ENCODE results near the gene ITPRIPL2.

The ITPRIPL2 gene

DNA sequence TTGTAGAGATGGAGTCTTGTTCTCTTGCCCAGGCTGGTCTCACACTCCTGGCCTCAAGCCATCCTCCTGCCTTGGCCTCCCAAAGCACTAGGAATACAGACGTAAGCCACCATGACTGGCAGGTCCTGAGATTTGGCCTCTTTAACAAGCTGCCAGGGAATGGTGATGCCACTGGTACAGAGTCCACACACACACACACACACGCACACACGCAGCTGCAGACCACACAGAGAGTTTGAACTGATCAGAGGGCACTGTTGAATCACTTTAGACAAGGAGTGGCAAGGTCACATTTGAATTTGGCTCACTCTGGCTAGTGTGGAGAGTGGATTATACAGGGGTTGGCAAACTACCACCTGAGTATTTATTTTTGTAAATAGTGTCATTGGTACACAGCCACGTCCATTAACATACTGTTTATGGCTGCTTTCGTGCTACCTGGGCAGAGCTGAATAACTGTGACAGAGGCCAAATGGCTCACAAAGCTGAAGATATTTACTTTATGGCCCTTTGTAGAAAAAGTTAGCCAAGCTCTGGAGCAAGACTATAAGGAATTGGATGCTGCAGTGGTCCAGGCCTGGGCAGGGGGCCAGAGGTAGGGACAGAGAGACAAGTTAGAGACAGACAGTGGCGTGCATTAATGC is 9.9 kb downstream of the ITPRIPL2 start:
- no peak for DNase-seq

DNA sequence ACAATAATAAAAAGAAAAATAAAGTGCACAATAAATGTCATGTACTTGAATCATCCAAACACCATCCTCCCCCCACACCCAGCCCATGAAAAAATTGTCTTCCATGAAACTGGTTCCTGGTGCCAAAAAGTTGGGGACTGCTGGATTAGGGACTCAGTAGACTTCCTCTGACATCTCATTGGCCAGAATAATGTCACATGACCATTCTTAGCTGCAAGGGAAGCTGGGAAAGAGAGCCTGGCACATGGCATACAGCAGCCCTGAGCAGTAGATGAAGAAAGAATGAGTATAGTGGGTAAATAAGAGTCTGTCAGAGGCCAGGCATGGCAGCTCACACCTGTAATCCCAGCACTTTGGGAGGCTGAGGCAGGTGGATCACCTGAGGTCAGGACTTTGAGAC is 12.5 kb downstream of the ITPRIPL2 start:
- DNase-seq: no peak

- no peak for DNase-seq
These were observed 13.4 kb downstream of the ITPRIPL2 start for GRCh38 chr16:19127205-19127604.

- DNase-seq: no peak
These were observed 13.9 kb downstream of the ITPRIPL2 start for GRCh38 chr16:19127674-19128131.

DNA sequence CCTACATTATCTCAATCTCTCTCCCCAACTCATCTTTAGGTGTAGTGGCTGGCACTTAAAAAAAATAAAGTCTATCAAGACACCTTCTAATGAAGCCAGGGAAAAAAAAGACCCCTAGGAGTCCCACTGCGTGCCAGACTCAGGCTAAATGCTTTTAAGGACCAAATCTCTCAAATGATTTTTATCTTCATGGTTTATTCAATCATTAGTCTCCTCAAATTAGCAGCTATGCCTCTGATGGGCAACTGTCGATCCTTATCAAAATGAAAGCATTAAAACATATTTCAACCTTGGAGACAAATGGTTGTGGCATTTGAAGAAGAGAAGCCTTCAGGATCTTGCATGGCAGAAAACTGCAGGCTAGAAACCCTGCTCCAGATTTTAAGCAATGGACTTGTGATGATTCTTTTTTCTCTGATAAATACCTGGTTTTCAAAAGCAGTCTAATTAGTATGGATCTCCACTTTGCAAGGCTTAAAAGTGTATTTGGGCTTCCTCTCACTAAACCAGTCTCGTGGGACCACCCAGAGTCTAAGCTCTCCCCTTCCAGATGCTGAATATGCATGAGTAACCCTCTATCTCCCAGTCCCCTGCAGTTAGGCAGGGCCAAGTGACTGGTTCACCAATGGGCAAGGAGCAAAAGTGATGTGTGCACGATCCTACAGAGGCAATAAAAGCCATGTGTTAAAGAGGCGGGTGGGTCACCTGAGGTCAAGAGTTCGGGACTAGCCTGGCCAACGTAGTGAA is 14.9 kb downstream of the ITPRIPL2 start:
- no peak for DNase-seq

GRCh38 chr16:19130385-19130784 is 16.6 kb downstream of the ITPRIPL2 start:
- DNase-seq: no peak

- DNase-seq: no peak
These were observed 17.4 kb downstream of the ITPRIPL2 start for GRCh38 chr16:19130852-19131824.

DNA sequence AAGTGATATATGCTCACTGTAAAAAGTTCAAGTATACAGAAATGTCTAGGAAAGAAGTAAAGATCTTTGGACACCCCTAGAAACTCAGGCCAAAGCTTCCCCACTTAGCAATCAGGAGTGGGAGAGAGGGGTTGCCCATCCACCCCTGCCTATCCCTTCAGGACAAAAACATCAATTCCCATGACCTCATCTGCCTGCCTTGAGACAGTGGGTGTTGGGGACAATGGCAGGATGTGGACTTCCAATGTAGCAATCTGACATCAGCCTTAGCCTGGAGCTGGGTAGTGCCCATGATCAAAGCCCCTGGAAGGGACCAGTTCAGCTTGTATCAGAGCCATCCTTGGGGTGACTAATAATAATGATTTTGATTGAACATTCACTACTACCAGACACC is 18.1 kb downstream of the ITPRIPL2 start:
- no peak for DNase-seq

GRCh38 chr16:19132255-19132654 is 18.5 kb downstream of the ITPRIPL2 start:
- no peak for DNase-seq

DNA sequence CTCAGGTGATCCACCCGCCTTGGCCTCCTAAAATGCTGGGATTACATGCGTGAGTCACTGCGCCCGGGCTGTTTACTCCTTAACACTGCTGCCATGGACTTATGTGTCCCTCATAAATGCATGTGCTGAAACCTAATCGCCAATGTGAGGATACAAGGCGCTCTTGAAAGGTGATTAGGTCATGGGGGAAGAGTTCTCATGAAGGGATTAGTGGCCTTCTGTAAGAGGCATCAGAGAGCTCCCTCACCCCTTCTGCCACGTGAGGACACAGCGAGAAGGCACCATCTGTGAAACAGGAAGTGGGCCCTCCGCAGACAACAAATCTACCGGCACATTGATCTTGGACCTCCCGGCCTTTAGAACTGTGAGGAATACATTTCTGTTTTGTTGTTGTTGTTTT is 19.1 kb downstream of the ITPRIPL2 start:
- no peak for DNase-seq

DNA sequence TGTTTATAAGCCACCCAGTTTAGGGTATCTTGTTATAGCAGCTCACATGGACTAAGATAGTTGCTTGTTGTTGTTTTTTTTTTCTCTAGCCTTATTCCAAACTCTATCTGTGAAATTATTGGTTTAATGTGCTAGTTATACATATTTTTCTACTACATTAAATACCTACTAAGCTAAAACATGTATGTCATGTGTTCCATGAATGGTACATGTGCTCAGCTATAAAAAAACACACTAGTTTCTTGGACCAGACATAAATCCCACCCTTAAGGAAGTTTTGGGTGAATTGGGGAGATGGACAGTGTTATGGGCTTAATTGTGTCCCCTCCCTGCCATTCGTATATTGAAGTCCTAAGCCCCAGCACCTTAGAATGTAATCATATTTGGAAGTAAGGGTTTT is 19.8 kb downstream of the ITPRIPL2 start:
- DNase-seq: no peak

DNA sequence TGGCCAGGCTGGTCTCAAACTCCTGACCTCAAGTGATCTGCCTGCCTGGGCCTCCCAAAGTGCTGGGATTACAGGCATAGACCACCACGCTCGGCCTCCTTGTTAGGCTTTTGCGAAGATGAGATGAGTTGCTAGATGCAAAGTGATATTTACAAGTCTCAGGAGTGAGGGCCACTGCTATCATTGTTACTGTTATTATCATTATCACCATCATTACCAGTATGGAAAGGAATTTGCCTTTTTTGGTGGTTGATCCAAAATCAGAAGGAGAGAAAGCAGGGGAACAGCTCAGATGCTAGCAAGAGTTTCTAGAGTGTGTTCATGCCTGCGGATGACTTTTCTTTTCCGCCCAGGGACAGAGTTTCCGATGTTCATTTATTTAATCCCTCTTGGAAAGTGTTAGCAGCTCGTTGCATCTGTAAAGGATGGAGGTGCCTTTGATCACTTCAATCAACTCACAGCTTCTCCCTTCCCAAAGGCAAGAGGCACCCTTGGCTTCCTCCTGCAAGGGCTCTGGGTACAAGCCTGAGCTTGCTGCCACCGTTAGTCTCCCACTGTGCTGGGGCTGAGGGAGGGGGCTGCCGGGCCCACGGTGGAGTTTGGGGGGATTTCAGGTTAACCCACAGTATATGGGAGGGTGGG is 21.6 kb downstream of the ITPRIPL2 start:
- no peak for DNase-seq

DNA sequence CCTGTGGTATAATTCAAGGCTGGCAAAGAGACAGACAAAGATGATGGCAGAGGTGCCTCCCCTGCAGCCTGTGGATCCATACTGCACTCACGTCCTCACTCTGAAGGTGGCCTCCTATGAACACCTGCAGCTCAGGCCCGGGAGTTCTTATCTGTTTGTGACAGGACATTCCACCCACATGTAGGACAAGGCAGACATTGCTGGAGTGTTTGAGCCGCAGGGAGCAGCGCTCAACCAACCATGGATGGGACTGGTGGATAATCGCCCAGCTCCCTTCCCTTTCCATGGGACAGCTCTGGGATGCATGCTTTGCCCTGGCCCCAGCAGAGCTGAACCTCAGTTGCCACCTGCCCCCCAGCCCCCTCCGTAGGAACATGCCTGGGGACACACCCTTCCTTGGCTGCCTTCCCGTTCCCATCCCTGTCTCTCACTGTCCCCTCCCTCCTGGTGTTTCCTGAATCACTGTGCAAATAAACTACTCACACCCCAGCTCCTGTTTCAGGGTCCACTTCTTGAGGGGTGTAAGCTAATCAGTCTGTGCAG is 22.2 kb downstream of the ITPRIPL2 start:
- DNase-seq: no peak

DNA sequence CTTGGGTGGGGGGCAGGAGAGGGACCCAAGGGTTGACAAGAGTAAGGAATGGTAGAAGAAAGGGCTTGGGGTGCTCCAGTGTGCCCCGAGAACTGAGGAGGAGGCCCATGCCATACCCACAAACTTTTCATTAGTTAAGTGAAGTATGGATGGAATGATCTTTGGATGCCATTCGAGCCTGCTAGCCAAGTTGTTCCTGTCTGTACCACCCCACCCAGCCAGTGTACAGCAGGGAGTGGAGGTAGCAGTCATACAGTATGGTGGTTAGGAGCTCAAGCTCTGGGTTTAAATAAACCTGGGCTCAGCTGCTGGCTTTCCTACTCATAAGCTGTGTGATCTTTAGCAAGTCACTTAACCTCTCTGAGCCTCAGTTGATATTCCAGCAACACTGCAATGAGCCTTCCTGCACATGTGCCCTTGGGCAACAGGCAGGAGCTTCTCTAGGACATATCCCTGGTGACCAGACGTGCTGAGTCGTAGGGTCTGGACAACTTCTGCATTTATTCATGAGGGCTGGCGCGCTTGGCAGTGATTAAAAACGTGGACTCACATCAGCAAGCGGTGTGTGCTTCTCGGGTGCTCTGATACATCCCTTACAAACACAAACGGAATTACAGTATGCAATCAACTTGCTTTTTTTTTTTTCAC is 22.9 kb downstream of the ITPRIPL2 start:
- no peak for DNase-seq

- no peak for DNase-seq
These were observed 23.7 kb downstream of the ITPRIPL2 start for GRCh38 chr16:19137201-19138128.

DNA sequence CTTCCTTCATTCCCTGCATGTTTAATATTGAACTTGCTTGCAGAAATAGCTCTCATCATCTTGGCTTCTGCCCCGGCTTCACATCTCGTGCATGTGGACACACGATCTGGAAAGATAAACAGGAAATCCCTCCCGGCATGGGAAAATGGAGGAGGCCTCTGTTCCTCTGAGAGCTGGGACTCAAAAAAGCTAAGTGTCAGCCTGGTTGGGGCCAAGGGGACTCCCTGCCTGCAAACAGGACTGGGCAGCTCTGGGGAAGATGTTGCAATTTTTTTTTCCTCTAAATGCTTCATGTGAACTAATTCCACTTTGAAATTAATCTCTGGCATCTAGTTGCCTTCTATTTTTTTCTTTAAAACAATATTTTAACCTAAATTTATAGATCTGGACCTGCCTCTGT is 24.8 kb downstream of the ITPRIPL2 start:
- no peak for DNase-seq

DNA sequence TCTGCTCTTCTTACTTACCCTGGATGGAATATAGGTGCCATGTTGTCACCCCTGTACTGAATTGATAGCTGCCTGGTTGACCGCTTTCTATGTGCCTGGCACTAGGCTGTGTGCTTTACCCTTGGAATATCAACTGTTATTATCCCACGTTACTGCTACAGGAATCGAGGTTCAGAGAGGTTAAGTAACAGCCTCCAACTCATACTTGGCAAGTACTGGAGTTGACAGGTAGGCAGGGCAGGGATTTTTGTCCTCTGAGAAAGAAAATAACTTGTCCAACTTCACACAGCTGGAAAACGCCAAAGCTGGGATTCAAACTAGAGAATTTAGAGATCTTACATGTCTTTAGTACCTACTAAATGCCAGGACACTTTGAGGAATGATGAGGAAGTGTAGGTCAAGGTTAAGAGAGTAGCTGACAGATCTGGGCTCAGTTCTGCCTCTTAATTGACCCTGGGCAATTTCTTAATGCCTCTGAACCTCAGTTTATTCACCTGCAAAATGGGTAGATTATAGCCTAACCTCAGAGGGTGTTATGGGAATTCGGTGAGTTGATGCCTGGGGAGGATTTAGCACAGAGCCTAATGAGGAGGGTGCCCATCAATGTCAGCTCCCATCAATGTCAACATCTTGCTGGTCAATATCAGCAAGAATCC is 25.8 kb downstream of the ITPRIPL2 start:
- no peak for DNase-seq

DNA sequence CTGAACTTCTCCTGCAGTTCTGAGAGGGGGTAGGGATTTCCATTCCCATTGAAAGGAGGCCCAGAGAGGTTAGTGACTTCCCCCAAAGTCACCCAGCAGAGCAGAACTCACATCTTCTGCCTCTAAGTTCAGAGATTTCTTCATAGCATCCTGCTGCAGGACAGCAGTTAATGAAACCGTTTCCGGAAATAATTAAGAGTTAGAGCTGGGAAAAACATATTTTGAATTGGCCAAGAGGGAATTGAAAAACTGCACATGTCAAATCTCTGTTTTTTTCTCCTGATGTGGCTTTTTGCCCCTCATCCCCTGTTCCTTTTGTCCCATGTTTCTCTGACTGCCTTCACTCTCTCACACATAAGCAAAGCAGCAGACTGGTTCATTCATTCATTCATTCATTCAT is 26.6 kb downstream of the ITPRIPL2 start:
- DNase-seq: no peak

DNA sequence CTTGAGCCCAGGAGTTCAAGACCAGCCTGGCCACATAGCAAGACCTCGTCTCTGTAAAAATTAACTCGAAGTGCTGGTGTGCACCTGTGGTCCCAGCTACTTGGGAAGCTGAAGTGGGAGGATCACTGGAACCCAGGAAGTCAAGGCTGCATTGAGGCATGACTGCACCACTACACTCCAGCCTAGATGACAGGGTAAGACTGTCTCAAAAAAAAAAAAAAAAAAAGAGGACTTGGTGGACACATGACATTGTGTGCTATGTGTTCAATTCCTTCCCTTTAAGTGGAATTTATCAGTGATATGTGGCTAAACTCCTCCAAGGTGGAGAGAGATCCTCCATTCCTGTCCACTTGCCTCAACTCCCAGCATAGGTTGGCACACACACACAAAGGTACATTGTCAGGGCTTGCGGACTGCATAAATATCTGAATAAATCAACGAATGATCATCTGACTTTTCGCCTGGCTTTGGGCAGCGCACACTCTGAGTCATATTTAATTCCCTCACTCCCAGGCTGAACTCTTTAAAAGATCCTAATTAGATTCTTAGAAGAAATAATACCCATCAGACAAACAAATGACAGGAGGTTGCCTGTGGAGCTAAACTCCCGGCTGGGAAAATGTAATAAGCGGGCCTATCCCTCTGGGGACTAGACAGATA is 29.3 kb downstream of the ITPRIPL2 start:
- no peak for DNase-seq

- DNase-seq: no peak
These were observed 29.8 kb downstream of the ITPRIPL2 start for GRCh38 chr16:19143599-19143956.

Data from NCI-H526 treated with DMSO at 0.1 percent for 48 hours (cell line).